PC-9 (cell line): ENCODE results near the gene SYCE3. TPM values are rescaled to one million over a fixed set of nuclear protein-coding genes. Genes with fewer than 3 reads are reported as not detected.

ENCODE experiments used
- Bru-seq: library from RNA; stranded (reverse); fragments of 400-500 nt; gene quantifications from one replicate; lab custom pipeline; 2021; lab: Mats Ljungman, UMichigan
- BruChase-seq, 2 experiments: library from RNA; stranded (reverse); fragments of 400-500 nt; gene quantifications; one replicate each; lab custom pipeline; 2021; lab: Mats Ljungman, UMichigan
- BruUV-seq: library from RNA; stranded (reverse); fragments of 400-500 nt; replicated peaks from 2 replicates; lab custom pipeline; 2021; lab: Mats Ljungman, UMichigan
- CTCF ChIA-PET: fragments of 300-600 bp; sonication (Branson Sonifier 250); formaldehyde crosslinking; loops from one replicate; lab custom pipeline; 2022; ENCODE audit warnings: antibody characterized with exemption; lab: Charles Lee
- POLR2A ChIA-PET: fragments of 300-600 bp; sonication (Branson Sonifier 250); formaldehyde crosslinking; loops from one replicate; lab custom pipeline; 2022; ENCODE audit warnings: antibody characterized with exemption; ENCODE audit not compliant: unreplicated experiment; lab: Charles Lee
- DNase-seq, 2 experiments: peaks; one replicate each; pipeline versions ENCODE4 v3.0.0 to v3.0.0-alpha.2; 2015 to 2022; ENCODE audit warnings: mixed read lengths in 1 of 2
- H2AFZ ChIP-seq: fragments of 200-600 bp; sonication (generic); 2 replicates; pipeline ENCODE4 v1.8.1; 2017; ENCODE audit warnings: antibody characterized with exemption
- H3F3A ChIP-seq: fragments of 200-600 bp; sonication (generic); 2 replicates; pipeline ENCODE4 v1.8.1; 2017; ENCODE audit warnings: antibody characterized with exemption, mild to moderate bottlenecking, low read depth; ENCODE audit not compliant: insufficient read depth
- H3K27ac ChIP-seq: fragments of 200-600 bp; sonication (generic); 2 replicates; pipeline ENCODE4 v1.6.1; 2016; ENCODE audit warnings: mixed run types
- H3K27me3 ChIP-seq: fragments of 200-600 bp; sonication (generic); 2 replicates; pipeline ENCODE4 v1.6.1; 2016; ENCODE audit warnings: low read depth, mixed run types; ENCODE audit not compliant: insufficient read depth
- H3K36me3 ChIP-seq: fragments of 200-600 bp; sonication (generic); 2 replicates; pipeline ENCODE4 v1.6.1; 2016; ENCODE audit warnings: low read depth, mixed run types
- H3K4me1 ChIP-seq: fragments of 200-600 bp; sonication (generic); replicated peaks from 2 replicates; pipeline ENCODE4 v1.6.1; 2016; ENCODE audit warnings: mixed run types; ENCODE audit not compliant: insufficient read depth
- H3K4me2 ChIP-seq: fragments of 200-600 bp; sonication (generic); 2 replicates; pipeline ENCODE4 v1.6.1; 2017; ENCODE audit warnings: mixed run types
- H3K4me3 ChIP-seq: fragments of 200-600 bp; sonication (generic); 2 replicates; pipeline ENCODE4 v1.6.1; 2016; ENCODE audit warnings: mixed run types
- H3K79me2 ChIP-seq: fragments of 200-600 bp; sonication (generic); 2 replicates; pipeline ENCODE4 v1.6.1; 2017; ENCODE audit warnings: low read depth, mixed run types
- H3K9me2 ChIP-seq: fragments of 200-600 bp; sonication (generic); 2 replicates; pipeline ENCODE4 v1.8.1; 2017; ENCODE audit warnings: mild to moderate bottlenecking; ENCODE audit not compliant: insufficient read depth
- H3K9me3 ChIP-seq: fragments of 200-600 bp; sonication (generic); 2 replicates; pipeline ENCODE4 v1.8.1; 2016; ENCODE audit warnings: low read depth; ENCODE audit not compliant: insufficient read depth
- H4K20me1 ChIP-seq: fragments of 200-600 bp; sonication (generic); 2 replicates; pipeline ENCODE4 v1.8.1; 2017; ENCODE audit not compliant: insufficient read depth
- CTCF ChIP-seq: fragments of 200-600 bp; sonication (generic); conservative IDR thresholded peaks from 2 replicates; pipeline ENCODE4 v1.6.1; 2017; ENCODE audit warnings: mixed run types, antibody characterized with exemption, mild to moderate bottlenecking, moderate library complexity
- EZH2 ChIP-seq: fragments of 200-600 bp; sonication (generic); IDR thresholded peaks from 2 replicates; pipeline ENCODE4 v1.8.0; 2017; ENCODE audit warnings: antibody characterized with exemption, low read depth
- intact Hi-C: fragments of 100-400 bp; cut with micrococcal nuclease; formaldehyde crosslinking; loops from one replicate; pipeline ENCODE4 v1.10.0; 2022; ENCODE audit not compliant: unreplicated experiment
- long read RNA-seq: library from polyadenylated mRNA; stranded (forward); transcript quantifications from one replicate; pipeline ENCODE4 v2.0.0, GENCODE V29; 2022
- total RNA-seq: library from RNA; stranded (reverse); gene quantifications from 2 replicates; pipeline ENCODE4 v1.2.3, GENCODE V29; 2021

SYCE3 gene
- total RNA-seq (not detected in 2 replicates), Bru-seq, nascent RNA (percentile 9 among the genes with signal in this experiment), BruChase-seq, experiment 1, labeled RNA remaining after a 2-hour chase (percentile 10 among the genes with signal in this experiment), BruChase-seq, experiment 2, labeled RNA remaining after a 6-hour chase (percentile 17 among the genes with signal in this experiment)
- long read RNA-seq, partial matches to known transcripts: 0 of 1 reads
- long read RNA-seq, other reads (novel, unspliced or antisense): 0 of 1 reads

- H3K4me2 ChIP-seq: peak within 1 kb of the TSS; percentile 83
- no peaks in the 10 kb centered on the region for H4K20me1 ChIP-seq
- H3K79me2 ChIP-seq: no peaks in the 10 kb centered on the region
- no peaks in the 10 kb centered on the region for H3K36me3 ChIP-seq
- TF ChIP-seq CTCF (peak; percentile 98), EZH2 (no peak)
- BruUV-seq: TSS peak; percentile 87
- H3K9me2 ChIP-seq: no peaks in the 10 kb centered on the region
- peak within 1 kb of the TSS; percentile 91 for H2AFZ ChIP-seq
- POLR2A ChIA-PET: interaction anchor here (0.6 to 1.1 kb wide), 5 partner anchors 12 to 626 kb away, joined by 3 to 18 read pairs (median 3); no protein-coding TSS in a partner anchor
- H3K4me3 ChIP-seq: peak within 1 kb of the TSS; percentile 70
- peaks cover 17% of the 10 kb centered on the region for H3K4me1 ChIP-seq
- CTCF ChIA-PET: interaction anchor here (0.5 to 1.6 kb wide), 10 partner anchors 17 to 310 kb away, joined by 3 to 14 read pairs (median 4); partner anchors contain the start of genes KLHDC7B, LMF2, NCAPH2 and SCO2
- no peaks in the 10 kb centered on the region for H3K27me3 ChIP-seq
- H3K27ac ChIP-seq: no peak within 1 kb of the TSS
- peak; percentile 93 to 98 for DNase-seq
- H3K9me3 ChIP-seq: no peaks in the 10 kb centered on the region
- peaks cover 21% of the 10 kb centered on the region; the same call in 1 of the 2 replicates for H3F3A ChIP-seq
- intact Hi-C loops: loop anchor here (1.0 to 2.0 kb wide), 2 partner anchors 20 to 32 kb away; partner anchors contain the start of genes CHKB and TYMP
Observed at GRCh38 chr22:50562523-50563412, at the start of gene SYCE3. TSS of gene SYCE3 (minus strand) at chr22:50562919. CDS start at chr22:50556405, 6,514 bp downstream.

DNA sequence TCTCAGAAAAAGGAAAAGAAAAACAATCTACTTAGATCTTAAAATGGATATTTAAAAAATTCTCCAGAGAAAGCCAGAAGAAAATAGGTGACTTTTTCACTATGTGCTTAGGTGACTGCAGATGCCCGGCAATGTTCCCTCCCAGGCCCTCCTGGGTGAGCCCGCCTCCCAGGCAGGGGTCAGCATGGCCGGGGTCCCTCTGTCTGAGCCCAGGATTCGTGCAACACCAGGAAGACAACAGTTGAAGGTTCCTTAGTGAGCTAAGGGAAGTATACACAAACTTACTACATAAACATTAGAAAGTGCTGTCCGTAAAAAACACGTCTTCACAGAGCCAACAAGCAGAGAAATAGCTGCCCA, 49.4 kb upstream of the SYCE3 start:
- intact Hi-C loops: no loop called here
- H3K4me3 ChIP-seq: no peak overlapping the region
- H4K20me1 ChIP-seq: no peaks in the 10 kb centered on the region; the same call in none of the 2 replicates
- BruUV-seq: no TSS peak
- H3K9me2 ChIP-seq: no peaks in the 10 kb centered on the region
- no peak for TF ChIP-seq EZH2
- TF ChIP-seq CTCF: no peak
- no peak overlapping the region for H3K4me2 ChIP-seq
- no peak overlapping the region for H2AFZ ChIP-seq
- POLR2A ChIA-PET: no interaction called here
- peaks cover 53% of the 10 kb centered on the region for H3K27me3 ChIP-seq
- no peaks in the 10 kb centered on the region for H3K36me3 ChIP-seq
- H3K9me3 ChIP-seq: no peaks in the 10 kb centered on the region
- no peak for DNase-seq
- no peaks in the 10 kb centered on the region for H3K79me2 ChIP-seq
- CTCF ChIA-PET: no interaction called here
- H3F3A ChIP-seq: peaks cover 17% of the 10 kb centered on the region
- no peak overlapping the region for H3K27ac ChIP-seq
- H3K4me1 ChIP-seq: peaks cover 6% of the 10 kb centered on the region; the same call in 1 of the 2 replicates

DNA sequence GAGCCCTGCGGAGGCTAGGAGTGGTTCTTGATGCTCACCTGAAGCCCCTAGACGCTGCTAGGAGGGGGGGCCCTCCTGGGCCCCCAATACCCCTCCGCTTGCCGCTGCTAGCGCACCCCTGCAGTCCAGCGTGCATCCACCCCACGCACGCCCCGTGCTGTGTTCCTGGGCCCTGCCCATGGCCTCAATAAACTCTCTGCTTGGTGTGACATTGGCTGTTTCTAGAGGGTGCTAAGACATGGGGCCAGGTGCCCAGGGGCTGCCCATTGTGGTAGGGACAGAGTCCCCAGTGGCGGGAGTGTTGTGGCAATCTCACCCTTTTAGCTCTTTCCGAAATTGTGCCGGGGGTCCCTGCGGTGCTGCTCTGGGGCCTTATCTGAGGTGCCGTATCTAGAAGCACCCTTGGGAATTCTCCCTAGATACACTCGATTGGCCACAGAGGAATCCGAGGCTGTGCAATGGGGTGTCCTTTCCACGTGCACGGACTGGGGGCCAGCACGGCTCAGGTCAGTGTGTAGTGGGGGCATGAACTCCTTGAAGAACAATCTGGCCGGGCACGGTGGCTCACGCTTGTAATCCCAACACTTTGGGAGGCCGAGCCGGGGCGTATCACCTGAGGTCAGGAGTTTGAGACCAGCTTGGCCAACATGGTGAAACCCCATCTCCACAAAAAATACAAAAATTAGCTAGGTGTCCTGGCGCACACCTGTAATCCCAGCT, 48.8 kb upstream of the SYCE3 start:
- intact Hi-C loops: no loop called here
- DNase-seq: no peak
- Histone ChIP-seq H3K4me1 (peaks cover 6% of the 10 kb centered on the region; the same call in 1 of the 2 replicates), H3K9me2 (no peaks in the 10 kb centered on the region), H4K20me1 (no peaks in the 10 kb centered on the region; the same call in none of the 2 replicates), H3K27ac (no peak overlapping the region), H3K4me3 (no peak overlapping the region), H3K9me3 (no peaks in the 10 kb centered on the region), H2AFZ (no peak overlapping the region), H3K27me3 (peaks cover 59% of the 10 kb centered on the region), H3K36me3 (no peaks in the 10 kb centered on the region), H3K79me2 (no peaks in the 10 kb centered on the region), H3F3A (peaks cover 17% of the 10 kb centered on the region), H3K4me2 (no peak overlapping the region)
- ChIA-PET CTCF (interaction anchor here (0.6 kb wide), 1 partner anchor 9 kb away, joined by 8 read pairs; no protein-coding TSS in a partner anchor), POLR2A (no interaction called here)
- BruUV-seq: no TSS peak
- TF ChIP-seq EZH2: no peak
- no peak for TF ChIP-seq CTCF
